Activated CD4-positive, CD25-positive, alpha-beta regulatory T cell treated with anti-CD3 and anti-CD28 coated beads, Interleukin-2, amount 50 U/mL, for 24 hours (primary cell): Measurements from ENCODE around the gene DDX54.

Source experiments
- ATAC-seq, 2 donors: fragments of 150-1000 bp; cut with Tn5 transposase; one replicate each; pipeline ENCODE4 v1.10.0; 2021; ENCODE audit warnings: mild to moderate bottlenecking in 1 of 2, moderate library complexity in 1 of 2

DDX54 gene, protein sequence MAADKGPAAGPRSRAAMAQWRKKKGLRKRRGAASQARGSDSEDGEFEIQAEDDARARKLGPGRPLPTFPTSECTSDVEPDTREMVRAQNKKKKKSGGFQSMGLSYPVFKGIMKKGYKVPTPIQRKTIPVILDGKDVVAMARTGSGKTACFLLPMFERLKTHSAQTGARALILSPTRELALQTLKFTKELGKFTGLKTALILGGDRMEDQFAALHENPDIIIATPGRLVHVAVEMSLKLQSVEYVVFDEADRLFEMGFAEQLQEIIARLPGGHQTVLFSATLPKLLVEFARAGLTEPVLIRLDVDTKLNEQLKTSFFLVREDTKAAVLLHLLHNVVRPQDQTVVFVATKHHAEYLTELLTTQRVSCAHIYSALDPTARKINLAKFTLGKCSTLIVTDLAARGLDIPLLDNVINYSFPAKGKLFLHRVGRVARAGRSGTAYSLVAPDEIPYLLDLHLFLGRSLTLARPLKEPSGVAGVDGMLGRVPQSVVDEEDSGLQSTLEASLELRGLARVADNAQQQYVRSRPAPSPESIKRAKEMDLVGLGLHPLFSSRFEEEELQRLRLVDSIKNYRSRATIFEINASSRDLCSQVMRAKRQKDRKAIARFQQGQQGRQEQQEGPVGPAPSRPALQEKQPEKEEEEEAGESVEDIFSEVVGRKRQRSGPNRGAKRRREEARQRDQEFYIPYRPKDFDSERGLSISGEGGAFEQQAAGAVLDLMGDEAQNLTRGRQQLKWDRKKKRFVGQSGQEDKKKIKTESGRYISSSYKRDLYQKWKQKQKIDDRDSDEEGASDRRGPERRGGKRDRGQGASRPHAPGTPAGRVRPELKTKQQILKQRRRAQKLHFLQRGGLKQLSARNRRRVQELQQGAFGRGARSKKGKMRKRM

DNA sequence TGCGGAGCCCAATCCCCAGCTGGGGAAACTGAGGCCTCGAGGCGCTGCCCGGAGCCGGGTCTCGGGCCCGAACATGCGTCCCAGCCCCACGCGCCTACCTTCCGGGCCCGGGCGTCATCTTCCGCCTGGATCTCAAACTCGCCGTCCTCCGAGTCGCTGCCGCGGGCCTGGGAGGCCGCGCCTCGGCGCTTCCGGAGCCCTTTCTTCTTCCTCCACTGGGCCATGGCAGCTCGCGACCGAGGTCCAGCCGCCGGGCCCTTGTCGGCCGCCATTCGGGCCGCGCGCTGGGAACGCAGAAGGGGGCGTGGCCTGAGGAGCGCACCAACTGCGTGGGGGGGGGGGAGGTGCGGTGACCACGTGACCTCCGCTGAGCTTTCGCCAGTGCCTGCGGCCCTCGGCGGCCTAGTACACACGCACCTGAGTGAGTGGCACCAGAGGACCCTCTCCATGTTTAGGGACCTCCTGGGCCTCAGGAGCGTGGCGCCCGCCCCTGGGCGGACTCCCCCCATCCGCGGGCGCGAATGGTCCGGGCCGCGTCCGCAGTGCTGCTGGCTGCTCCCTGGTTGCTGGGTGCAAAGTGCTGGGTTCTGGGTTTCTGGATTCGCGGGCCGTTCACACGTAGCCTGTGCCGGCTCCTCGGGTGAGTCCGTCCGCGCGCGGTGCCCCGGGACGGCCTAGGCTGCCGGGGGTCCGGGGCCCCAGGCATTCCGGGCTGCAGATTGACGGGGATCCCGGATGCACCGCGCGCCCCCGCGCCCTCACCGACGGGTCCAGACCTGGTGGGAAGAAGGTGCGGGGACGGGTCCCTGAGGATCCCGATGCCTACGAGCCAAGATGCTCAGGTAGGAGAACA, at the start of gene DDX54, which contains the start of gene RITA1:
DDX54 (minus strand) TSS at position 299 of the 853 bp plus-strand sequence; CDS start at position 272, 27 bp downstream.
RITA1 (plus strand) TSS at position 542 of the 853 bp plus-strand sequence. CDS start 1,026 bp downstream, outside the sequence.
- ATAC-seq: peak; percentile 57 to 58

DNA sequence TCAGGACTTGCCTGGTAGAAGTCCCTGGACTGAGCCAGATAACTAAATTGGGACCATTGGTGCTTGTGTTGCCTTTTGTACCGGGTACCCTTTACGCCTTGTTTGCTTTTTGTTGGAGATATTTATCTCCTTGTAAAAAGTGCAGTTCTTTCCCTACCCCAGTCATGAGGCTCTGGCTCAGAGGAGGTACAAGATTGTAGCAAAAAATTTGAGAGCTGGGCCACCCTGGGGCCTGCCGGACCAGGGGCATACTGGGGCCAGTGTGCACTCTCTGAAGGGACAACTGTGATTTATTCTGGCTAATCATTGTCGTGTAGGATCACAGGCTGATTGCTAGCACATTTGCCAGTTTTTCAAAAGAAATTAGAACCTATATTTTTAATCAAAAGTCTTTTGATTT, 49.2 kb upstream of the DDX54 start:
- ATAC-seq: no peak

DNA sequence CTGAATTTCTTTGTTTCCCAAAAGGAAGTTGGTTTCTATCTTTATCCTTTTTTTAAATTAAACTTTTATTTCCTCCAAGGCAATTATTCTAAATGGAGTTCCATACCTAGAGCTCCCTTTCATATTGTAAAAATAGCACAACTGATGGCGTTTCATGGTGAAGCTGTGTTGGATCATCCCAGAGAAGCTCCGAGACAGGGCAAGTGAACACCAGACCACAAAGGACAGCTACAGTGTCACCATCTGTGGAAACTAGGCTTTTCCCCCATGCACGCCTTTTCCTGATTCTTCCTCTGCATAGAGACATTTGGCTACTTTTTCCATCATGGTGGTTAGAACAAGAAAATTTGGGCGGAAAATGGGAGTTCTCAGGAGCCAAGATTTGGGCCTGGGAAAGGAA, 48.7 kb upstream of the DDX54 start:
- no peak for ATAC-seq

DNA sequence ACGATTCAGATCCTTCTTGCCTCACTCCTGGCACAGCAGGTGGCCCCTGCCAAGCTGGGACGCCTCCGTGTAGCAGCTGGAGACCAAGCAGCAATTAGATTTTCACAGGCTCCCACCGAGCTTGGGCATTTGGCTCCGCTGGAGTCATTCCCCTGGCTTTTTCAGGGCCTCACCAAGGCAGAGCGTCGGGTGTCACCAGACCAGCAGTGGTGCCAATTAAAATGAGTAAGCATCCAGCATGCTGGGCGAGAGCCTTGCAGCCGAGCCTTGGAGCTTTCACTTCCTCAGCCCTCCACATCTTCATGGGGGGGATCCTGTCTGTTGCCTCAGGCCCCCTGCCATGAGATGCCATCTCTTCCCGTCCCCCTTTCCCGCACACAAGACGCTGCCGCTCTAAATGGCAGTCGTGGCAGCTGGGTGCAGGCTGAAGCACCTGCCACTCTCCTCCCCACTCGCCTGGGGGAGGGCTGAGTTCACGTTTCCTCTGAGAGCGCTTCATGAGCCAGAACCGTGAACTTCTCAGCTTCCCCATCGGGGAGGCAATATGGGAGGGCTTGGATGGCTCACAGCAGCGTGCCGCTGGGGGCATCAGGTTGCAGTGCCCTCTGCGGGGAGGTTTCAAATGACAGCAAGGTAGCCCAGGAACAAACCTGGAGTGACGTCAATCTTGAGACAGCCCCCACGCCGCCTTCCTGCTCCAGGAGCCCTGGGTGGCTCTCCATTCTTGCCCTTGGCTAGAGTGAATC, 47.7 kb upstream of the DDX54 start:
- peak; percentile 69 to 70 for ATAC-seq

DNA sequence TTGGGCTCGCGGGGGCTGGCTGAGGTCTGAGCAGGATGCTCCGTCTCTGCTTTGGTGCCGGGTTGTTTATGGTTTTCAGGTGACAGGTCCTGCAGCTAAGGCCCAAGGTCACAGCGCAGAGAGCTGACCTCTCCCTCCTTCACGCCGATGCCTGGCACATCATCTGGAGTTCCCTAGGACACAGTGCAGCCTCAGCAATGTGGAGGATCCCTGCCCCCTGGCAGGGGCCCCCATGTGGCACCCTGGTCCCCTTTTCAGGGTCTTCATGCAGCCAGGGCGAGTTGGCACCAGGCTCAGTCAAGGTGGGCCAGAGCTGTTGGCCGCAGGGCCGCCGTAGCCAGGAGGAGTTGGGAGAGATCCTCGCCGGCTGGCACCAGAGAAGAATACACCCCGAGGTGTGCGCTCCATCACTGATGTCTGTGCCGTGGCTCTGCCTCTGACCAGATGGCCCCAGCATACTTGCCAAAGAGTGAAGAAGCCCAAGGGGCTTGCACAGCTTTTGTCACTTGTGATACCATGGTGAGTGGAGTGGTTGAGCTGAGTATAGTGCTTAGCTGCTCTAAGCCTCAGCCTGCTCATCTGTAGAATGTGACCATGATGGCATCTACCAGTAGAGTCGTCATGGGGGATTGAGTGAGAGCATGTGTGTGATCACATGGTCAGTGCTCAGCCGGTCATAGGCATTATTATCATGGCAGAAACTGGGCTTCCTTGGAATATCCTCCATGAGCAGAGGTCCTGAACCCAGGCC, 47.0 kb upstream of the DDX54 start:
- no peak for ATAC-seq

DNA sequence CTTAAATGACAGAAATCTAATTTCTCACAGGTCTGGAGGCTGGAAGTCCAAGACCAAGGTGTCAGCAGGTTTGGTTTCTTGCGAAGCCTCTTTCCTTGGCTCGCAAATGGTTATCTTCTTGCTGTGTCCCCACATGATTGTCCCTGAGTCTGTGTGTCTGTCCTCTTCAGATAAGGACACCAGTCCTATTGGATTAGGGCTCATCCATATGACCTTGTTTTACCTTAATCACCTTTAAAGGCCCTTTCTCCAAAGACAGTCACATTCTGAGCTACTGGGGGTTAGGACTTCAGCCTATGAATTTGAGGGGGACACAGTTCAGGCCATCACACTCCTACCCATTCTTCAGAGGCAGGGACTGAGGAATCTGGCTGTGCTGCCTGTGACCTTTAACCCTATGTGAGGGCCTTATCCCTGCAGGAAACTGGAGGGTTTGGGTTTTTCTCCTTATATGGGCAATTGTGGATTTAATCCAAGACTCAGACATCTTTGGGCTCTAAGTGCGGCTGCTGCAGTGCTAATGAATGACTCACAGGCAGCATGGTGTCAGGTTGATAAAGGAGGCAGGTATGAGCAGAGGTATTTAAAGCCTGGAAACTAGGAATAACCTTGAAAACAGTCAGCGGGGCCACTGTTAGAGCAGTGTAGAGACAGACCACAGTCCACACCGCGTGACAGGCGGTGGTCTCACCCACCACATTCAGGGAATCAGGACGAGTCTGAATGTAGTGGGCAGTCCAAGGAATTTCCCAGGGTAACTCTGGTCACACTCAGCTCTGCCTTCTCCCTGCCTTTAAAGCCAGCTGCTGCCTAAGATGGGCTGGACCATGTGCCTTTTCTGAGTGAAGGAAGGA, 46.2 kb upstream of the DDX54 start:
- ATAC-seq: no peak

DNA sequence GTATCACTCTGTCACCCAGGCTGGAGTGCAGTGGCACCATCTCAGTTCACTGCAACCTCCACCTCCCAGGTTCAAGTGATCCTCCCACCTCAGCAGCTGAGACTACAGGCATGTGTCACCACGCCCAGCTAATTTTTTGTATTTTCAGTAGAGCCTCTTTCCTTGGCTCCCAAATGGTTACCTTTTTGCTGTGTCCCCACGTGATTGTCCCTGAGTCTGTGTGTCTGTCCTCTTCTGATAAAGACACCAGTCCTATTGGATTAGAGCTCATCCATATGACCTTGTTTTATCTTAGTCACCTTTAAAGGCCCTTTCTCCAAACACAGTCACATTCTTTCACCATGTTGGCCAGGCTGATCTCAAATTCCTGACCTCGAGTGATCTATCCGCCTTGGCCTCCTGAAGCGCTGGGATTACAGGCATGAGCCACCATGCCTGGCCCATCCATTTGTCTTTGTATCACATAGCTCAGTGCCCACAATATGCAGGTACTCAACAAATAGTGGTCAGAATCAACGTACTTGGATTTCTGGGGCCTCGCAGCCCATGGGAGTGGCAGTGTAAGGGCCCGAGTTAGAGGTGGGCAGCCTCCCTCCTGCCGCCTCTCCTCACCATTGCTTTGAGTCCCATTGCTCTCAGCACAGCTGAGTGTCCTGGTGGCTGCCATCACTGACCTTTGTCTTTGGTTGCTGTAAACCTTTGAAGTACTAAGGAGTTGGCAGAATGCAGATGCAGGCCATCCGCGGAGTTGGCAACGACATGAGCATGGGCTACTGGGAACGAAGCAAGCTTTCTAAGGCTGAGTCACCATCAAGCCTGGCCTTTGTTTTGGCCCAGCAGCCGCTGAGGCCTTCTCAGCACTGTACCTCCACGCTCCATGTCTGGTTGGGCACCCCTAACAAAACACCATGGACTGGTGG, 45.3 kb upstream of the DDX54 start:
- ATAC-seq: no peak

DNA sequence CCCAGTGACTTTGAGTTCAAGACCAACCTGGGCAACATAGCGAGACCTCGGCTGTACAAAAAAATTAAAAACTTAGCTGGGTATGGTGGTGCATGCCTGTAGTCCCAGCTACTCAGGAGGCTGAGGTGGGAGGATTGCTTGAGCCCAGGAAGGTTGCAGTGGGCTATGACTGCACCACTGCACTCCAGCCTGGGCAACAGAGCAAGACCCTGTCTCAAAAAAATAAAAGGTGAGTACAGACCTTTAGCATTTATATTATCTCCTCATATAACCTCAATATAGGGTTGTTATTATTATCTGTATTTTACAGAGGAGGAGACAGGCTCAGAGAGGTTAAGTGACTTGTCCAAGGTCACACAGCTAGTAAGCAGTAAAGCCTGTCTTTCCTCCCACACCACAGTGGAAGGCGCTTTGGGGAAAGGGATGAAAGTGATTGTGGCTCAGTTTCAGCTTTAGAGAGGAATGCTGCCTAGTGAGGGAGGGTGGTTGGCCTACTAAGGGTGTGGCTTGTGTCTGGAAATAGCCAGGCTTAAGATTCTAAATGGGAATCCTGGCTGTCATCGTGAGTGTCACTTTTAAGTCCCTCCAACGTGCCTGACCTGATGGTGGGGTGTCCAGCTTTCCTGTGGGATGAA, 43.2 kb upstream of the DDX54 start:
- ATAC-seq: no peak

DNA sequence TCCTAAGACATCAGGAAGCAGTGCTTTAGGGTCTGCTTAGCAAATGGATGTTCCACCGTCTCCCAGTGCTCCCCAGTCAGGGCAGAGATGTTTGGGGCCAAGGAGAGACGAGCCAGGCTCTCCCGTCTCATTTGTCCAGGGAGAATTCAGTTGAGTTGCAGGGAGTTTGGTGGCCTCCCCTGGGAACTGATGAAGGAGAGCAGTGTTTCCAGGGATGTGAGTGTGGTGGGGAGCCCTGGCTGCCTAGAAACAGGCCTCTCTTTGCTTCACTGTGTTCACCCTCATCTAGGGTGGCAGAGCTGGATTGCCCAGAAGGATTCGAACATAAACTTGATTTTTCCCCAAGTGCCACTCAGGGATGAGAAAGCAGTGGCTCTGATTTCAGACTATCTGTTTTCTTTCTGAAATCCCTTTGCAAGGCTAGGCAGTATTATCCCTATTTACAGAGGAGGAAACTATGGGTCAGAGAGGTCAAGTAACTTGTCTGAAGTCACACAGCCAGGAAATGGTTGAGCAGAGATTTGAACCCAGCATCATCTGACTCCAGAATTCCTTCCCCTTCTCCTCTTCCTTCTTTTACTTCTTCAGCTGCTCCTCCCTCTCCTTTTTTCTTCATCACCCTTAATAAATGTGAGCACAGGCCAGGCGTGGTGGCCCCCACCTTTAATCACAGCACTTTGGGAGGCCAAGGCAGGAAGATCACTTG, 42.6 kb upstream of the DDX54 start:
- ATAC-seq: no peak

DNA sequence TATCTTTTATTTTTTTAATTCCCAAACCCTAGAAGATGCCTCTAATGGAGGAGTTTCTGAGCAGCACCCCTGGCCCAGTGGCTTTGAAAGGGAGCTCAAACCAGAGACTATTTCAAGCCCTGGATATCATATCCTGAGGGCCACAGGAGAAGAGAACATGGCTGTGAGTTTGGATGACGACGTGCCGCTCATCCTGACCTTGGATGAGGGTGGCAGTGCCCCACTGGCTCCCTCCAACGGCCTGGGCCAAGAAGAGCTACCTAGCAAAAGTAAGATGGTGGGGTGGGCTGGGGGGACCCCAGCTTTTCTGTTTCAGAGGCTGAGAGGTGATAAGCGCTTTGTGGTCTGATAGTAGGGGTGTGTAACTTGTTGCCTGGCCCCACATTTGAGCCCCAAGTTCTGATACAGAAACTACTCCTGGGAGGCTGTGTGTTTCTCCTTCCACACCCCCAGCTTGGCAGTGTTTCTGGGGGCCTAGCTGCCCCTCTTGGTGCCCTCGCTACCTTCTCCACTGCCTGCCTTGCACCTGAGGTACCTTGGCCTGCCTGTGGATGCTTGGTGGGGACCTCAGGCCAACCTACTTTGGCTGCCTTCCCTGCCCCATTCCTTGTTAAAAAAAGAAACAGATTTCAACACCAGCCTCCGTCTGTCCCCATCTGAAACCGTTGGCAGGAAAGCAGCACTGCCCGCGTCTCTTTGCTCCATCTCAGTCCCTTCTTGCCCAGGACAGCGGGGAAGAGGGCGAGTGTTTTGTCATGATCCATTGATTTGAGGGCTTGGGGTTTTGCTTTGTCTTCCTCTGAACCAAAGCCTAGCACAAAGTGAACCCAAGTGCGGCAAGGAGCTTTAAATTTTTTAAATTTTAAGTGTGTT, 41.7 kb upstream of the DDX54 start:
- no peak for ATAC-seq

DNA sequence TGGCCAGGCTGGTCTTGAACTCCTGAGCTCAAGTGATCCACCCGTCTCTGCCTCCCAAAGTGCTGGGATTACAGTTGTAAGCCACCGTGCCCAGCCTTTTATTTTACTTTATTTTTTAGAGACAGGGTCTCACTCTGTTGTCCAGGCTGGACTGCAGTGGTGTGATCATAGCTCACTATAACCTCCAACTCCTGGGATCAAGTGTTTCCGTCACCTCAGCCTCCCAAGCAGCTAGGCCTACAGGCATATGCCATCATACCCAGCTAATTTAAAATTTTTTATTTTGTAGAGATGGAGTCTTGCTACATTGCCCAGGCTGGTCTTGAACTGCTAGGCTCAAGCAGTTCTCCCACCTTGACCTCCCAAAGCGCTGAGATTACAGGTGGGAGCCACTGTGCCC, 39.7 kb upstream of the DDX54 start:
- no peak for ATAC-seq

DNA sequence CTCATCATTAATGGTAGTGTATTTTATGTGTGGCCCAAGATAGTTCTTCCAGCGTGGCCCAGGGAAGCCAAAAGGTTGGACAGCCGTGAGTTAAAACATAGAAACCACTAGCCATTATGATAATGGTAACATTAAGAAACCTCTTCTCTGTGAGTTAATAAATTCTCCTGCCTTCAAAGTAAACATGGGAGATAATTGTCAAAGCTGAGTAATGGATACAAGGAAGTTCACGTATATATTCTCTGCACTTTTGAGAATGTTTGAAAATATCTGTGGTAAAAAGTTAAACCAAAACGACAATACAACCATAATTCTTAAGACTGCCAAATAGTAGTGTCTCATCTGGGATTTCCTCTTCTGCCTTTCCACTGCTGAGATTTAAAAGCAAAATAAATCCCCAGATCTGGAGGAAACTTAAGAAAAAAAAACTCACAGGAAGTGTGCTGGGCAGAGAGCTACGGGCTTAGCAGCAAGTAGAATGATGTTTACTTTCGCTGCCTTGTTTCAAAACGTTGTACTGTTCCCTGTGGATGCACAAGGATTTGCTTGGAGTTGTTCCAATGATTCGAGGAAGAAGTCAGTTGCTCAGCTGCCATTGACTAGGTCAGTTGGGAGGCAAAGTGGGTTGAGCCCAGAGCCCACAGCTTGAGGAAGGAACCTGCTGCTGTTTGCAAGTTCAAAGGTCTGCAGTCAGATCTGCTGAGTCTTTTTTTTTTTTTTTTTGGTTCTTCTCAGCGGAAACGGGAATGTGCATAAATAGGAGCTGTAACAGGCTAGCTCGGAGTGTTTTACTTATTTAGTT, 37.7 kb upstream of the DDX54 start:
- ATAC-seq: no peak

DNA sequence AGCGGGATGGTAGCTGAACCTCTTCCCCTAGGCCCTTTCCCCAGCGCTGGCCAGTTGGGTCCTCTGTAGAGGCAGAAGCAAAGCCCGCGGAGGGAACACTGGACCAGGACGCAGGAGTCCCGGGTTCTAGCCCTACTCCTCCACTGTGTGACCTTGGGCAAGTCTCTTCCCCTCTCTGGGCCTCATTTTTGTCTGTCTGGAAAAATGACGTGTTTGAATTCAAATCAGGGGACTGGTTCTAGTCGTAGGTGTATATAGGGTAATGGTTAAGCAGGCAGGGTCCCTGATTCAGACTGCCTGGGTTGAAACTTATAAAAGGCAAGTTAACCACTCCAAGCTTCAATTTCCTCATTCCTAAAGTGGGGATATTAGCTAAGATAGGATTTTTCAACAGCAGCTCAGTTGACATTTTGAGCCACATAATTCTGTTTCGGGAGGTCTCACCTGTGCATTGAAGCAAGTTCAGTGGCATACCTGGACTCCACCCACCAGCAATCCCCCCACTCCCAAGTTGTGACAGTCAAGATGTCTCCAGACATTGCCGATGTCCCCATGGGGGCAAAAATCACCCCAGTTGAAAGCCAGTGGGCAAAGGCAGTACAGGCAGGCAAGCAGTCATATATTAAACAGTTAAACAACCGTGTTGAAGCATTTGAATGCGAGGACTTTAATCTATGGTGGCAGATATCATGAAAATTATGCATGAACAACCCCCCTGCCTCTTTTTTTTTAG, 36.9 kb upstream of the DDX54 start:
- no peak for ATAC-seq

DNA sequence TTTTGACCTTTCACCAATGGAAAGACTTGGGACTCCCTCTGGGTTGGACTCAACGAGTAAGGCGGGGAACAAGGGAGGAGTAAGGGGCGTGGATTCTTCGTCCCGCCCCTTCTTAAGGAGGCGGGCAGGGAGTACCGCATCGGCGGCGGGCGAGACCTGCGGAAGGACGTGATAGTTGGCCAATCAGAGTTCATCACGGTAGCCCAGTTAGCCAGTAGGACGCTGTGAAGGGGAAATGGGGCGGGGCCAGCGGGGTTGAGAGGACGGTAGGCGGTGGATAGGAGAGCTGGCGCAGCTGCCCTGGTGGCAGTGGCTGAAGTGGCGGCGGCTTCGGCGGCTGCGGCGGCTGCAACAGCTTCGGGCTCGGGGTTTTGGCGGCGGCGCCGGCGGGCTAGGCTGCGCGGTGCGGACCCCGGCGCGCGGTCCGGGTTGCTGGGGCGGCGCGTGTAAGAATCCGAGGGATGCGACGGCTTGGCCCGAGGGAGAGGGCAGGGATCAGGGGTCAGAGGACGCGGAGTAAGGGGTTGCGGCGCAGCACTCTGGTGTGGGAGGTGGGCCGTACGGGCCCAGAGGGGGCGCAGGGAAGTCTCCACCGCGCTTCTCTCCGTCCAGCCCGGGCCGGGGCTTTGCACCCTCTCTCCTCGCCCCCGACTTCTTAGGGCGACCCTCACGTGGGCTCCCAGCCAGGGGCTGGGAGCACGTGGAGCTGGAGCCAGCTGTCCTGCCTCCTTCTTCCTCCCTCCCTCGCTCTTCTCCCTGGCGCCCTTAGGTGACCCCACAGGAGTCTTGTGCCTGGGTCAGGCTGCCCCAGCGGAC, 36.1 kb upstream of the DDX54 start, which contains the start of gene TPCN1:
TPCN1 (plus strand) TSS at position 284 of the 816 bp plus-strand sequence. CDS start 5,389 bp downstream, outside the sequence.
- peak; percentile 93 to 95 for ATAC-seq
